IMR-90 (cell line): Measurements from ENCODE around the gene CACNA1D. TPM values are rescaled to one million over a fixed set of nuclear protein-coding genes. Genes with fewer than 3 reads are reported as not detected.

Experiments
- ATAC-seq: fragments of 200-7000 bp; cut with Tn5 transposase; 2 replicates; pipeline ENCODE4 v1.9.1; 2020; ENCODE audit warnings: low read depth, mild to moderate bottlenecking, moderate library complexity
- BruUV-seq: library from RNA; stranded (reverse); fragments of 400-500 nt; replicated peaks from 2 replicates; lab custom pipeline; 2021; lab: Mats Ljungman, UMichigan
- CTCF ChIA-PET: fragments of 300-600 bp; formaldehyde crosslinking; extraction: SDS; loops from one replicate; lab custom pipeline; 2021; ENCODE audit warnings: antibody characterized with exemption; lab: Yijun Ruan, JAX
- POLR2A ChIA-PET: fragments of 300-600 bp; sonication (Branson Sonifier 250); formaldehyde crosslinking; loops from one replicate; lab custom pipeline; 2022; ENCODE audit warnings: antibody characterized with exemption; ENCODE audit not compliant: unreplicated experiment; lab: Charles Lee
- DNase-seq: peaks from one replicate; pipeline ENCODE4 v3.0.0; 2013
- H2AFZ ChIP-seq: replicated peaks from 2 replicates; pipeline ENCODE3; 2013; ENCODE audit warnings: low read length, mild to moderate bottlenecking; ENCODE audit not compliant: poor library complexity
- H2AK5ac ChIP-seq: 2 replicates; pipeline ENCODE4 v1.6.1; 2013; ENCODE audit warnings: low read depth, low read length, inconsistent platforms
- H2AK9ac ChIP-seq: replicated peaks from 2 replicates; pipeline ENCODE3; 2013; ENCODE audit warnings: mild to moderate bottlenecking, low read depth, low read length, moderate library complexity; ENCODE audit not compliant: poor library complexity
- H2BK120ac ChIP-seq: 2 replicates; pipeline ENCODE4 v1.6.1; 2013; ENCODE audit warnings: low read depth, low read length, inconsistent platforms
- H2BK15ac ChIP-seq: 3 replicates; pipeline ENCODE4 v1.6.1; 2013; ENCODE audit warnings: low read depth, low read length, inconsistent platforms
- H2BK20ac ChIP-seq: 2 replicates; pipeline ENCODE4 v1.6.1; 2013; ENCODE audit warnings: low read depth, mild to moderate bottlenecking, inconsistent platforms, low read length, moderate library complexity
- H2BK5ac ChIP-seq: 2 replicates; pipeline ENCODE4 v1.6.1; 2013; ENCODE audit warnings: mild to moderate bottlenecking, low read depth, low read length, inconsistent platforms; ENCODE audit not compliant: poor library complexity, severe bottlenecking
- H3K14ac ChIP-seq: replicated peaks from 2 replicates; pipeline ENCODE4 v1.6.1; 2013; ENCODE audit warnings: low read depth, low read length, inconsistent platforms
- H3K18ac ChIP-seq: 2 replicates; pipeline ENCODE4 v1.6.1; 2013; ENCODE audit warnings: low read depth, low read length, control low read depth
- H3K23ac ChIP-seq: 2 replicates; pipeline ENCODE4 v1.6.1; 2013; ENCODE audit warnings: low read depth, low read length, inconsistent platforms
- H3K27ac ChIP-seq: 2 replicates; pipeline ENCODE4 v1.5.1; 2013; ENCODE audit warnings: mild to moderate bottlenecking, control low read depth, low read length; ENCODE audit not compliant: insufficient read depth
- H3K27me3 ChIP-seq: 2 replicates; pipeline ENCODE4 v1.6.1; 2013; ENCODE audit warnings: low read length; ENCODE audit not compliant: control insufficient read depth, insufficient read depth
- H3K36me3 ChIP-seq: 2 replicates; pipeline ENCODE4 v1.6.1; 2013; ENCODE audit warnings: low read length, mixed read lengths; ENCODE audit not compliant: control insufficient read depth, insufficient read depth
- H3K4ac ChIP-seq: 2 replicates; pipeline ENCODE4 v1.6.1; 2013; ENCODE audit warnings: low read depth, low read length, inconsistent platforms
- H3K4me1 ChIP-seq: 2 replicates; pipeline ENCODE4 v1.6.1; 2013; ENCODE audit warnings: low read length, mixed read lengths; ENCODE audit not compliant: control insufficient read depth, insufficient read depth
- H3K4me2 ChIP-seq: 2 replicates; pipeline ENCODE4 v1.6.1; 2013; ENCODE audit warnings: low read depth, mild to moderate bottlenecking, control low read depth, low read length, moderate library complexity
- H3K4me3 ChIP-seq: 2 replicates; pipeline ENCODE4 v1.5.1; 2013; ENCODE audit warnings: low read depth, mild to moderate bottlenecking, control low read depth, low read length, moderate library complexity; ENCODE audit not compliant: insufficient read depth
- H3K56ac ChIP-seq: 2 replicates; pipeline ENCODE4 v1.6.1; 2013; ENCODE audit warnings: low read length, inconsistent platforms; ENCODE audit not compliant: insufficient read depth; ENCODE audit errors: extremely low read depth
- H3K79me1 ChIP-seq, 2 experiments: 2 replicates each; pipeline ENCODE4 v1.6.1; 2013; ENCODE audit warnings: low read length in 2 of 2, inconsistent platforms in 1 of 2, low read depth in 1 of 2
- H3K9ac ChIP-seq: 2 replicates; pipeline ENCODE4 v1.6.1; 2013; ENCODE audit warnings: low read depth, low read length, control low read depth
- H3K9me1 ChIP-seq: 2 replicates; pipeline ENCODE4 v1.6.1; 2013; ENCODE audit warnings: low read length, inconsistent platforms; ENCODE audit not compliant: insufficient read depth
- H3K9me3 ChIP-seq: 2 replicates; pipeline ENCODE4 v1.6.1; 2013; ENCODE audit warnings: low read length; ENCODE audit not compliant: control insufficient read depth, insufficient read depth
- H4K20me1 ChIP-seq: 2 replicates; pipeline ENCODE4 v1.6.1; 2013; ENCODE audit warnings: low read length, inconsistent platforms; ENCODE audit not compliant: insufficient read depth
- H4K5ac ChIP-seq: 2 replicates; pipeline ENCODE4 v1.6.1; 2013; ENCODE audit warnings: mild to moderate bottlenecking, low read depth, low read length, control low read depth
- H4K8ac ChIP-seq, 2 experiments: 2 replicates each; pipeline ENCODE4 v1.6.1; 2013; ENCODE audit warnings: low read depth in 2 of 2, low read length in 2 of 2, control low read depth in 1 of 2, inconsistent platforms in 1 of 2
- H4K91ac ChIP-seq: 2 replicates; pipeline ENCODE4 v1.6.1; 2013; ENCODE audit warnings: low read depth, low read length, inconsistent platforms; ENCODE audit not compliant: insufficient read depth
- CEBPB ChIP-seq: IDR thresholded peaks from 2 replicates; pipeline ENCODE4 v1.6.1; 2012; ENCODE audit warnings: low read depth, low read length, improper control_type of control experiment
- CHD1 ChIP-seq: IDR thresholded peaks from 2 replicates; pipeline ENCODE4 v1.6.1; 2012; ENCODE audit warnings: low read depth, low read length, improper control_type of control experiment
- FOS ChIP-seq: fragments of 150-350 bp; IDR thresholded peaks from 2 replicates; pipeline ENCODE4 v1.6.1; 2016; ENCODE audit warnings: low read depth, low read length
- MAFK ChIP-seq: IDR thresholded peaks from 2 replicates; pipeline ENCODE4 v1.6.1; 2012; ENCODE audit warnings: low read depth, low read length, improper control_type of control experiment
- MAZ ChIP-seq: IDR thresholded peaks from 2 replicates; pipeline ENCODE4 v1.6.1; 2012; ENCODE audit warnings: low read depth, mild to moderate bottlenecking, low read length, improper control_type of control experiment, moderate library complexity, borderline replicate concordance
- MXI1 ChIP-seq: IDR thresholded peaks from 2 replicates; pipeline ENCODE4 v1.6.1; 2012; ENCODE audit warnings: low read depth, mild to moderate bottlenecking, low read length, moderate library complexity, borderline replicate concordance
- NFE2L2 ChIP-seq: fragments of 150-350 bp; IDR thresholded peaks from 2 replicates; pipeline ENCODE4 v1.6.1; 2016; ENCODE audit warnings: low read depth, mild to moderate bottlenecking, low read length
- POLR2A ChIP-seq: IDR thresholded peaks from 2 replicates; pipeline ENCODE4 v1.6.1; 2012; ENCODE audit warnings: mild to moderate bottlenecking, low read depth, low read length
- RAD21 ChIP-seq: IDR thresholded peaks from 2 replicates; pipeline ENCODE4 v1.6.1; 2012; ENCODE audit warnings: low read length, improper control_type of control experiment
- RCOR1 ChIP-seq: IDR thresholded peaks from 2 replicates; pipeline ENCODE4 v1.6.1; 2012; ENCODE audit warnings: mild to moderate bottlenecking, low read length, improper control_type of control experiment; ENCODE audit not compliant: insufficient replicate concordance
- RFX5 ChIP-seq: IDR thresholded peaks from 2 replicates; pipeline ENCODE4 v1.8.0; 2012; ENCODE audit warnings: low read depth, mild to moderate bottlenecking, low read length, moderate library complexity
- SMC3 ChIP-seq: fragments of 150-350 bp; IDR thresholded peaks from 2 replicates; pipeline ENCODE4 v1.6.1; 2016; ENCODE audit warnings: low read depth, mild to moderate bottlenecking, antibody characterized with exemption, low read length, moderate library complexity
- WGBS, 2 experiments: methylation state at CpG; one replicate each; pipeline versions ENCODE4 v1.1.5 to v1.1.7; 2013; ENCODE audit warnings: missing lambda C conversion rate in 2 of 2; ENCODE audit not compliant: insufficient read length in 1 of 2; ENCODE audit errors: extremely low coverage in 2 of 2; 5-methylcytosine and 5-hydroxymethylcytosine counted together
- dilution Hi-C: fragments of 300-500 bp; cut with HindIII; formaldehyde crosslinking; loops from one replicate; pipeline ENCODE4 v1.14.3; 2018; ENCODE audit warnings: low sequenced_read_pairs; ENCODE audit not compliant: unreplicated experiment
- in situ Hi-C: fragments of 300-500 bp; cut with MboI; formaldehyde crosslinking; loops from 3 replicates; pipeline ENCODE4 v1.14.3; 2019; ENCODE audit warnings: low sequenced_read_pairs, inconsistent platforms, mixed read lengths
- intact Hi-C: fragments of 100-400 bp; cut with micrococcal nuclease; formaldehyde crosslinking; loops from 2 replicates; pipeline ENCODE4 v1.10.0; 2022
- polyA plus RNA-seq, 3 experiments: library from polyadenylated mRNA; depleted of rRNA; stranded (reverse); fragments of >200 nt; gene quantifications; 2 replicates each; pipeline ENCODE4 v1.2.3, GENCODE V29; 2012; ENCODE audit warnings: low replicate concordance in 1 of 3
- total RNA-seq: library from RNA; depleted of rRNA; stranded (reverse); fragments of >200 nt; gene quantifications from 2 replicates; pipeline ENCODE4 v1.2.3, GENCODE V29; 2012
- TF ChIP-seq, protein P1 (sequence below): fragments of 150-350 bp; IDR thresholded peaks from 2 replicates; pipeline ENCODE4 v1.6.1; 2016; ENCODE audit warnings: low read depth, mild to moderate bottlenecking, low read length, moderate library complexity, borderline replicate concordance
- TF ChIP-seq, protein P2 (sequence below): fragments of 150-350 bp; IDR thresholded peaks from 2 replicates; pipeline ENCODE4 v1.6.1; 2017; ENCODE audit warnings: mild to moderate bottlenecking, antibody characterized with exemption, low read length, low read depth

The CACNA1D gene
- total and polyA plus RNA-seq, 2 of the 4 experiments (the other 2 are of a cell fraction): 0.07 TPM; not detected in 1

DNA sequence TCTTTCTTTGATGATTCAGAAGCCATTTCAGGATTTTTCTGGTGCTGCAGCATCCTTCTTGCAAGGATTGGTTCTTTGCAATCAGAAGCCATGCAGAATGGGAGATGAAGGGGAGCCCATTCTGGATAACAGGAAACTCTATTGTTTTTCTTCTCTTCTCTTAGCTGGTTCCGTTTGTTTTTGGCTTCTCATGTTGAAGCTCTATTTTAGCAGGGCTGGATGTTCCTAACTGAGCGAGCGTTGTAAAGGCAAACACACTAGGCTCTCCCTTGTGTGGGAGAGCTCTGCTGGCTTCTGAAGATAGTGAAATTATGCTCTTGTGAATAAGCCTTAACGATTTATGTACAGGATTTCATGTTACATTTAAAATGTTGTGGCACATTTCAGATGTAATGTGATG is 8.3 kb downstream of the CACNA1D start:
- no peak overlapping the region for H3K4me3 ChIP-seq
- H3K14ac ChIP-seq: no peak overlapping the region
- no peak overlapping the region for H3K18ac ChIP-seq
- no peaks in the 10 kb centered on the region for H3K79me1 ChIP-seq
- H3K4me2 ChIP-seq: no peak overlapping the region
- H4K91ac ChIP-seq: no peak overlapping the region
- POLR2A ChIA-PET: no interaction called here
- no peak overlapping the region for H3K9ac ChIP-seq
- no peak overlapping the region for H4K8ac ChIP-seq
- H3K4me1 ChIP-seq: no peaks in the 10 kb centered on the region
- no peak overlapping the region for H2BK20ac ChIP-seq
- H2AK5ac ChIP-seq: no peak overlapping the region
- H3K27ac ChIP-seq: no peak overlapping the region
- no peak overlapping the region for H3K56ac ChIP-seq
- H3K27me3 ChIP-seq: peaks cover 9% of the 10 kb centered on the region
- no TSS peak for BruUV-seq
- H3K9me3 ChIP-seq: no peaks in the 10 kb centered on the region
- no peak overlapping the region for H4K5ac ChIP-seq
- H2BK5ac ChIP-seq: no peak overlapping the region
- intact Hi-C loops (no loop called here), in situ Hi-C loops (no loop called here), dilution Hi-C loops (no loop called here)
- no peak overlapping the region for H2AK9ac ChIP-seq
- no peaks in the 10 kb centered on the region for H4K20me1 ChIP-seq
- no peaks in the 10 kb centered on the region for H3K9me1 ChIP-seq
- no peak overlapping the region for H2BK120ac ChIP-seq
- DNase-seq (no peak), ATAC-seq (no peak)
- H3K36me3 ChIP-seq: no peaks in the 10 kb centered on the region
- H3K4ac ChIP-seq: no peak overlapping the region
- no peak overlapping the region for H2AFZ ChIP-seq
- no peak overlapping the region for H3K23ac ChIP-seq
- no CpG with 5 or more reads among the region's 4 CpGs for WGBS, 2 experiments
- H2BK15ac ChIP-seq: no peak overlapping the region
- CTCF ChIA-PET: interaction anchor here (1.5 kb wide), 1 partner anchor 10 kb away, joined by 6 read pairs; no protein-coding TSS in a partner anchor
- TF ChIP-seq RFX5: no peak
- TF ChIP-seq MXI1: no peak
- no peak for TF ChIP-seq POLR2A
- no peak for TF ChIP-seq FOS
- no peak for TF ChIP-seq RAD21
- no peak for TF ChIP-seq CEBPB
- no peak for TF ChIP-seq CHD1
- TF ChIP-seq NFE2L2: no peak
- TF ChIP-seq, protein P1, sequence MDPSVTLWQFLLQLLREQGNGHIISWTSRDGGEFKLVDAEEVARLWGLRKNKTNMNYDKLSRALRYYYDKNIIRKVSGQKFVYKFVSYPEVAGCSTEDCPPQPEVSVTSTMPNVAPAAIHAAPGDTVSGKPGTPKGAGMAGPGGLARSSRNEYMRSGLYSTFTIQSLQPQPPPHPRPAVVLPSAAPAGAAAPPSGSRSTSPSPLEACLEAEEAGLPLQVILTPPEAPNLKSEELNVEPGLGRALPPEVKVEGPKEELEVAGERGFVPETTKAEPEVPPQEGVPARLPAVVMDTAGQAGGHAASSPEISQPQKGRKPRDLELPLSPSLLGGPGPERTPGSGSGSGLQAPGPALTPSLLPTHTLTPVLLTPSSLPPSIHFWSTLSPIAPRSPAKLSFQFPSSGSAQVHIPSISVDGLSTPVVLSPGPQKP: no peak
- TF ChIP-seq, protein P2, sequence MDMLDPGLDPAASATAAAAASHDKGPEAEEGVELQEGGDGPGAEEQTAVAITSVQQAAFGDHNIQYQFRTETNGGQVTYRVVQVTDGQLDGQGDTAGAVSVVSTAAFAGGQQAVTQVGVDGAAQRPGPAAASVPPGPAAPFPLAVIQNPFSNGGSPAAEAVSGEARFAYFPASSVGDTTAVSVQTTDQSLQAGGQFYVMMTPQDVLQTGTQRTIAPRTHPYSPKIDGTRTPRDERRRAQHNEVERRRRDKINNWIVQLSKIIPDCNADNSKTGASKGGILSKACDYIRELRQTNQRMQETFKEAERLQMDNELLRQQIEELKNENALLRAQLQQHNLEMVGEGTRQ: no peak
- TF ChIP-seq SMC3: no peak
- no peak for TF ChIP-seq MAZ
- no peak for TF ChIP-seq MAFK
- no peak for TF ChIP-seq RCOR1
